ENCODE results near the gene CDC6.

CDC6 gene

GRCh38 chr17:40323391-40324381 is 36.0 kb downstream of the CDC6 start:
- DNase-seq (ENCODE audit: low read depth in 2 of 2), result peak; percentile 44 to 50

GRCh38 chr17:40325156-40326013 is 37.7 kb downstream of the CDC6 start:
- DNase-seq (ENCODE audit: low read depth in 2 of 2), result no peak

GRCh38 chr17:40326014-40326831 is 38.5 kb downstream of the CDC6 start:
- no peak for DNase-seq (ENCODE audit: low read depth in 2 of 2)

GRCh38 chr17:40326832-40327199 is 39.1 kb downstream of the CDC6 start:
- no peak for DNase-seq (ENCODE audit: low read depth in 2 of 2)

GRCh38 chr17:40327244-40327729 is 39.6 kb downstream of the CDC6 start:
- no peak for DNase-seq (ENCODE audit: low read depth in 2 of 2)

GRCh38 chr17:40327735-40328385 is 40.2 kb downstream of the CDC6 start:
- DNase-seq (ENCODE audit: low read depth in 2 of 2), result no peak

GRCh38 chr17:40328386-40328766 is 40.7 kb downstream of the CDC6 start:
- DNase-seq (ENCODE audit: low read depth in 2 of 2), result no peak

- no peak for DNase-seq (ENCODE audit: low read depth in 2 of 2)
Observed at GRCh38 chr17:40329839-40330794, 42.4 kb downstream of the CDC6 start.

GRCh38 chr17:40330850-40331470 is 43.3 kb downstream of the CDC6 start:
- no peak for DNase-seq (ENCODE audit: low read depth in 2 of 2)

- DNase-seq (ENCODE audit: low read depth in 2 of 2), result no peak
Observed at GRCh38 chr17:40331743-40332641, 44.3 kb downstream of the CDC6 start.

- DNase-seq (ENCODE audit: low read depth in 2 of 2), result no peak
Observed at GRCh38 chr17:40333781-40334448, 46.2 kb downstream of the CDC6 start.

- DNase-seq (ENCODE audit: low read depth in 2 of 2), result no peak
Observed at GRCh38 chr17:40335620-40336019, 47.9 kb downstream of the CDC6 start.

- DNase-seq (ENCODE audit: low read depth in 2 of 2), result no peak
Observed at GRCh38 chr17:40337351-40337750, 49.7 kb downstream of the CDC6 start.

GRCh38 chr17:40338058-40338457 is 50.4 kb downstream of the CDC6 start:
- DNase-seq (ENCODE audit: low read depth in 2 of 2), result no peak

- DNase-seq (ENCODE audit: low read depth in 2 of 2), result no peak
Observed at GRCh38 chr17:40338941-40339649, 51.4 kb downstream of the CDC6 start.

- no peak for DNase-seq (ENCODE audit: low read depth in 2 of 2)
Observed at GRCh38 chr17:40340327-40340726, 52.6 kb downstream of the CDC6 start.

All from stimulated activated CD8-positive, alpha-beta memory T cell treated with anti-CD3 and anti-CD28 coated beads, Interleukin-7, amount 100 ng/mL, for 1 hour (primary cell).